Fibroblast of the aortic adventitia (primary cell): Measurements from ENCODE around the gene GBA2. TPM values are rescaled to one million over a fixed set of nuclear protein-coding genes. Genes with fewer than 3 reads are reported as not detected.

Source experiments
- DNase-seq: peaks from one replicate; pipeline ENCODE4 v3.0.0-alpha.2; 2010; ENCODE audit warnings: low read depth
- H3K4me3 ChIP-seq: 2 replicates; pipeline ENCODE4 v1.5.1; 2011; ENCODE audit warnings: low read depth, mild to moderate bottlenecking, control low read depth, low read length, moderate library complexity
- CTCF ChIP-seq: IDR thresholded peaks from 2 replicates; pipeline ENCODE4 v1.5.1; 2011; ENCODE audit warnings: mild to moderate bottlenecking, low read length, control low read depth, inconsistent platforms; ENCODE audit not compliant: insufficient read depth
- total RNA-seq: library from RNA; depleted of rRNA; stranded (reverse); fragments of >200 nt; gene quantifications from 2 replicates; pipeline ENCODE4 v1.2.3, GENCODE V29; 2012; ENCODE audit warnings: low replicate concordance

Gene GBA2
- total RNA-seq, 1 donor: 25.5 TPM

DNA sequence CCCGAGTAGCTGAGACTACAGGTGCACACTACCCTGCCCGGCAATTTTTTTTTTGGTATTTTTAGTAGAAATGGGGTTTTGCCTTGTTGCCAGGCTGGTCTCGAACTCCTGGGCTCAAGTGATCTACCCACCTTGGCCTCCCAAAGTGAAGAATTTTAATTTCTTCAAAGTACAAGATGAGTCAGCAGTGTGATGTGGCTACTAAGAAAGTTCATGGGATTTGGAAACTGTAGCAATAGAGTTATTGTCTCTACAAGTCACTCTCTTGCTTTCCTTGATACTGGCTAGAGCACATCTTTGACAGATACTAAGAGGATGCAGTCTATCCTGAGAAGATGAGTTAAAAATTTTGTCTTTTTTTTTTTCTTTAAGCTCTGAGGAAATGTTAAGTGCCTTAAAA is 14.9 kb downstream of the GBA2 start:
- peak; percentile 16 for DNase-seq
- TF ChIP-seq CTCF: no peak
- peak overlapping the region; percentile 15 for H3K4me3 ChIP-seq

DNA sequence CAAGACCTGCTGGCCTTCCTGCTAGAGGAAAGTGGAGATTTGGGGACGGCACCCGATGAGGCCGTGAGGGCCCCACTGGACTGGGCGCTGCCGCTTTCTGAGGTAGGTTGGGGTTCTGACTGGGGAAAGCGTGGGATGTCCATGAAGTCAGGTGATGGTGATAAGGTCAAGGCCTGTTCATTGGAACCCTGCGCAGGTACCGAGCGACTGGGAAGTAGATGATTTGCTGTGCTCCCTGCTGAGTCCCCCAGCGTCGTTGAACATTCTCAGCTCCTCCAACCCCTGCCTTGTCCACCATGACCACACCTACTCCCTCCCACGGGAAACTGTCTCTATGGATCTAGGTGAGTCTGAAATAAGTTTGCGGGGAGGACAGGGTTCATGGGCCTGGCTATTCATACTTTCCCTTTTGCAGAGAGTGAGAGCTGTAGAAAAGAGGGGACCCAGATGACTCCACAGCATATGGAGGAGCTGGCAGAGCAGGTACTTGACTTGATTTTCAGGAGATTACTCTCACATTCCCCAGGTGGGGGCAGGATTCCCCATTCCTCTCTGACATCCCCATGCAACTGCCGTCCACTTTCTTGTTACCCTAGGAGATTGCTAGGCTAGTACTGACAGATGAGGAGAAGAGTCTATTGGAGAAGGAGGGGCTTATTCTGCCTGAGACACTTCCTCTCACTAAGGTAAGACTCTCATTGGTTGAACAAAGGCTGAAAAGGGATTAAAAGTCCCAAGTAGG is 16.1 kb downstream of the GBA2 start:
- peak; percentile 57 for DNase-seq
- no peak for TF ChIP-seq CTCF

DNA sequence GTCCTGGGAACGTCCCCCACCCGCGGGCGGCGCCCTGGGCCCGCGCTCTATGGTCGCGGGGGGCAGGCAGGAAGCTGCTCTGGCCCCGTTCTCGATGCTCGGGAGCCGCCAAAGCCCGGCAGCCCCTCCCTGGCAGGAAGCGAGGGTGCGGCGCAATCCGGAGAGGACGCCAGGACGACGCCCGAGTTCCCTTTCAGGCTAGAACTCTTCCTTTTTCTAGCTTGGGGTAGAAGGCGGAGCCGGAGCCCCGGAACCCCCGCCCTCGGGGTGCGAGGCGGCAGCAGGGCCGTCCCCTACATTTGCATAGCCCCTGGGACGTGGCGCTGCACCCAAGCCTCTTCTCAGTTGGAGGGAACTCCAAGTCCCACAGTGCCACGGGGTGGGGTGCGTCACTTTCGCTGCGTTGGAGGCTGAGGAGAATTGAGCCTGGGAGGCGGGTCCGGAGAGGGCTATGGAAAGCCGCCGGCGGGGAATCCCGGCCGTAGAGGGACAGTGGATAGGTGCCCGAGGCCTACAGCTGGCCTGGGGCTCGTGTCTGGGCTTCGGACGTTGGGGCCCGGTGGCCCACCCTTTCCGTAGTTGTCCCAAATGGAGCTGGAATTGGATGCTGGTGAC is 16.7 kb downstream of the GBA2 start, which contains the start of the genes CREB3 and TLN1:
Gene CREB3, plus strand, starts transcription at position 482 of the 615 bp plus-strand sequence. Its CDS starts 107 bp downstream, at position 589.
Gene TLN1, minus strand, starts transcription at position 11 of the 615 bp plus-strand sequence. CDS start 6,501 bp downstream, outside the sequence.
- H3K4me3 ChIP-seq: peak within 1 kb of the TSS; percentile 98
- no peak for TF ChIP-seq CTCF
- peak; percentile 99 for DNase-seq

More for the DNA sequence above, 16.1 kb downstream of the GBA2 start:
- peak overlapping the region; percentile 98 for H3K4me3 ChIP-seq

DNA sequence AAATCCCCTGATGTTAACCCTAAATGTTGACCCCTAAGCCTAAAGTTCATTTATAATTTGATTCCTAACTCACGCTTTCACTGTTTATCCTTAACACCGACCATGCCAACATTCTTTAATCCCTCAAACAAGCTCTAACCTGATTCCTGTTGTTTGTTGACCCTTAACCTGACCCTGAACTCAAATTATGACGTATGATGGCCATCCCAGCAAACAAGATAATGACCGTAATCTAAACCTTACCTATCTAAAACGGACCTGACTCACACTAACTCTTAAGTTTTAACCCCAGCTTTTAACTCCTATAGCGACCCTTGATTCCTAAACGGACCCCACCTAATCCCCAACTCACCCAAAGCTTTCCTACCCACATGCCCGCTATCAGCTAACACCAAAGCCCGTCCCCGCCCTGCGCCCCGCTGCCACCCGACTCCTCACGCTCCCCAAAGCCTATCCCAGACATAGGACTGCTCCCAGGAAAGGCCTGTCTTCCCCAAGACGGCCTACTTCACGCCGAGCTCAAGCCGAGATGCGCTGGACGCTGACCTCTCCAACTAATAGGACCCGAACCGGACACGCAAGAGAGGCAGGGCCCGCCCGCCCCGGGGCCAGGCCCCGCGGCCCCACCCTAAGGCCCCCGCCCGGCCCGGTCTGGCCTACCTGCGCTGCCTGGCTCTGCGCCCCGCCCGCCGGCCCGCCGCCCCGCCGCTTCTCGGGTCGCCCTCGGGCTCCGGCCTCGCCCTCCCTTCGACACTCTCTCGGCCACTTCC is 17.4 kb downstream of the GBA2 start:
- DNase-seq: peak; percentile 52
- no peak for TF ChIP-seq CTCF
- peak overlapping the region; percentile 98 for H3K4me3 ChIP-seq

GRCh38 chr9:35730486-35730854 is 18.6 kb downstream of the GBA2 start:
- peak; percentile 0 for TF ChIP-seq CTCF
- H3K4me3 ChIP-seq: peak overlapping the region; percentile 98
- DNase-seq: no peak

DNA sequence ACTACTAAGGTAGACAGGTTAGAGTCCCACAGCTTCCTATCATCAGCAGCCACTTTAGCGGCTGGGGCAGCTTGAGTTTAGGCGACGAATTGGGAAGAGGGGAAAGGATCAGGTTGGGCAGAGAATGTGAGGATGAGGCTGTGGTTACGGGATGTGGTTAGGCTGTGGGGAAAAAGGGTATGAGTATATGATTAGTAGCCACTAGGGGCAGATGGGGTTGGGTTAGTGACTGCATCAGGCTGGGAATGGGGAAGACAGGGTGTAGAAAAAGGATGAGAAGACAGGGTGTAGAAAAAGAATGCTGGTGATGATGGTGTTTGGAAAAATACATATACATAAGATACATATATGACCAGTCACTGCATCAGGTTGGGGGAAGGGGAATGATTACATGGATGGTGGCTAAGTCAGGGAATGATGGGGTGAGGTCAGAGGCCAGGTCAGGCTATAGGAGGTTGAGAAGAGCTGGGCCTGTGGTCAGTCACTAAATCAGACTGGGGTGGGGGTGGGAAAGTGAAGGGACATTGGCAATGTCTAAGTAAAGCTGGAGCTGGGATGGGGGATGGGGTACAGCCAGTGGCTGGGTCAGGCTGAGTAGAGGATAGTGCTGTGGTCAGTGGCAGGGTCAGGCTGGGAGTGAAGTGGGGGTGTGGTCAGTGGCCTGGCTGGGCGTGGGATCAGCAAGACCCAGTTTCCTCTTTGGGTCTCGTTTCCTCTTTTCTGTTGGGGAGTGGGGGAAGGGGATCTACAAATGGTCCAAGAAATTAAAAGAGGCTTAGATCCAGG is 19.1 kb downstream of the GBA2 start:
- peak; percentile 80 for DNase-seq
- H3K4me3 ChIP-seq: peak overlapping the region; percentile 98
- TF ChIP-seq CTCF: peak; percentile 77
